Epidermal melanocyte (primary cell): ENCODE measurements around the gene CCDC178.

ENCODE experiments used
- DNase-seq: peaks from one replicate; pipeline ENCODE4 v3.0.0; 2011; ENCODE audit warnings: low spot score; ENCODE audit not compliant: insufficient read length

The CCDC178 gene

DNA sequence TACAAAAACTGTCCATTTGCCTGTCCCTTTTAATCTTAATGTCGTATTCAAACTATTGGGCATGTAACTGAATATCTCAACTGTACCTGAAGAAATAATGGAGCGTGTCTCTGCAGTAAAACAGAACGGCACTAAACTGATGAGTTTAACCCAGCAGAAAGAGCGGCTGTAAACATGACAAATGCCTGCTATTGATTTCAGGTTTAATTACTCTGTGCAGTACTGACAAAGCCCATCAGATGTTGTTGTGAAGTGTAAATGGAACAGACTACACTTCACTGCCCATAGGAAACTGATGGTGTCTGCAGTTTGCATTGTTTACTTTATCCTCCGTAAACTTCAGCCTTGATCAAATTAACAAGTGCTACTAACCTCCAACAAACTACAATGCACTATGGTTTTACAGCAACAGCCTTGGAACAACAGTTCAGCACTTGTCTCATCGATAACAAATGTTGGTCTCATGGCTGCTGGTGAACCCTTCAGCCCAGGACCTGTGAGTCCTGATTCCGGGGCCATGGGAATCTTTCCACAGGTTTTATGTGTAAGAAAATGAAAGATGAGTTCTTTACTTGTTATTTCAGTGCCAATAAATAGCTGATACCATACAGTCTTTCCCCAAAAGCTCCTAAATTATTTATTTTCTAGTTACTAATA lies 316.5 kb downstream of the CCDC178 start:
- no peak for DNase-seq

DNA sequence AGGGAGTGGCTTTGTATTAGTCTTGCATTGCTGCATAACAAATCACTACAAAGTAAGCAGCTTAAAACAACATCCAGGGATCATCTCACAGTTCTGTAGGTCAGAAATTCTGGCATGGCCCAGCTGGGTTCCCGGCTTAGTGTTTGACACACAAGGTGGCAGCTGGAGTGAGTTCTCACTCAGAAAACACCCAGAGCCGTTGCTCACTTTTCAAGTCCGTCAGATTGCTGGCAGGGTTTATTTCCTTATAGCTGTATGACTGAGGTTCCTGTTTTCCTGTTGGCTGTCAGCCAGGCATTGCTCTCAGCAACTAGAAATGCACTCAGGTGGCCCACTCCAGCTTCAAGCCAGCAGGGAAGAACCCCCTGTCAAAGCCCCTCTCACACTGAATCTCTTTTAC lies 324.1 kb downstream of the CCDC178 start:
- DNase-seq, result no peak

DNA sequence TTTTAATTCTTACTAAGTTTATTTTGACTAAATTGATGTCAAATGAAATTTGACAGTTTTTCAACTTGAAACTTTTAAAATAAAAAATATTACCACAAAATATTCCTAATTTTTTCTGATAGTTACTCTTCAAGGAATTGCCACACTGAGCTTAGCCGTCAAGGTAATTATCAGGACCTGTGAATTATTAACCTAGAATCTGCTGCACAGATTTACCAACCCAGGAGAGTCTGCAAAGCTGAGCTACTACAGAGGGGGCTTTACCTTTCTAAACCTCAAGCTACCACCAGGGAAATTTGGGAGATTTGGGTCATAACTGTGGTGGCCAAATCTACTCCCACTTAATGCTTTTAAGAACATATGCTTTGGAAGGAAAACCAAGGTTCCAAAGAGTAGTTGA lies 324.6 kb downstream of the CCDC178 start:
- no peak for DNase-seq

DNA sequence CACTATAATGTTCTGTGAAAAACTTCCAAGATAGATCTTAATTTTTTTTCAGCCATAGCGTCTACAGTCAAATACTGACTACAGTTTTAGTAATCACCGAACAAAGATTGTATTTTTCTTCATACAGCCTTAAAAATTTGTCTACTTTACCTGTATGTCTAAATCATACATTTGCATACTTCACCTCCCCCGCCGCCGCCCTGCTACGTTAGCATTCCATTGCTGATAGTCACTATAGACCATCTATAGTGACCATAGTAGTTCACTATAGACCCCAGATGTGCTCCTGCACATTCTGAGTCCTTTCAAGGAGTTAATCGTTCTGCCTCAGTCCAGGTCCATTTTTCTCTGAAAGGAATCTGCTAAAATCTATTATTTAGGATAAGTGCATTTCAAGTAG lies 325.0 kb downstream of the CCDC178 start:
- DNase-seq, result no peak

DNA sequence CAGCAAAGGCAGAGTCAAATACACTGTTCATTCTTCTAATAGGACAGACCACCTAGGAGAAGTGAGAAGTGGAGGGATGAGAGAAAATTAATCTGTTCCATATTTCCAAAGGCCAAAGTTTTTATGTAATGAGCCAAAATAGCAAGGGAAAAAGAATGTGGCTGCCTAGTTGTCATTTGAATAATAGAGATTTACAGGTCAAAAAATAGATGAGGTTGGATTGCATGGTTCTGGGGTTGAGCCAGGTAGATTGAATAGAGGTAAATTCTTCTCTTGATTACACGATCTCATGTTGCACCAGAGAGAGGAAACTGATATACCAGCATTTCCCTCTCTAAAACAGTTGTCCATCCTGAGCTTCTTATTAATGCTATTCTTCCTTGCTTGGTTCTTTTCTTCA lies 325.8 kb downstream of the CCDC178 start:
- DNase-seq, result no peak

DNA sequence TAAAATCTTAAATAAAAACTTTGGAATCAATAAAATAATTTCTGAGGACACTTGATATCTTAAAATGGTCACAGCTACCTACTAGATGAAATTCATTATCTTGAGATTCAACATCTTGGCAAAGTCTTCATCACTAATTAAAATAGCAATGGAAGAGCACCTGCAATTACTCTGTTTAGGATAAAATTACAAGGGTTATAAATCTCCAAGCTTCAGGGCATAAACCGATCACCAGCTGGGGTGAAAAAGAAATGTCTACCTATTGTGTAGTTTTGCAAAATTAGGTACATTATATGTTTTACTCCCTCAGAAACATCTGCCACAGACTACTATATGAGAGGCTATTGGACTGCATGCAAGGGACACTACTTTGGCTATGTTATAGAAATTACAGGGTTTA lies 327.1 kb downstream of the CCDC178 start:
- no peak for DNase-seq

DNA sequence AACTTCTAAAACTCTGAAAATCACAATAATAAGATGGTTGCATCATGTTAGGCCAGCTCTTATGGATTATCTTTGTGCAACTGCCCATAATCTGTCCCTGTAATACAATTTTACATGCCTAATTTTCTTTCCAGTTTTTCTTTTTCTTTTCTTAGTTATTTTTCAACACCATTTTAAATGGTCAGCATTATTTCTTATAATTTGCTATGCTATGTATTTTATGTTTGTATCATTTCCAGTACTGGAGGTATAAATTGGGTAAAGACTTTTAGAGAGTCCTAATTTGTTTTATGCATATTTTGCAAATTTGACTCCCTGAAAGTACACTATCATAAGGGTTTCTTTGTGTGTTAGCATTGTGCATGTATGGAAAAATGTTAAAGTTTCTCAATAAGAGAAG lies 333.0 kb downstream of the CCDC178 start:
- no peak for DNase-seq

DNA sequence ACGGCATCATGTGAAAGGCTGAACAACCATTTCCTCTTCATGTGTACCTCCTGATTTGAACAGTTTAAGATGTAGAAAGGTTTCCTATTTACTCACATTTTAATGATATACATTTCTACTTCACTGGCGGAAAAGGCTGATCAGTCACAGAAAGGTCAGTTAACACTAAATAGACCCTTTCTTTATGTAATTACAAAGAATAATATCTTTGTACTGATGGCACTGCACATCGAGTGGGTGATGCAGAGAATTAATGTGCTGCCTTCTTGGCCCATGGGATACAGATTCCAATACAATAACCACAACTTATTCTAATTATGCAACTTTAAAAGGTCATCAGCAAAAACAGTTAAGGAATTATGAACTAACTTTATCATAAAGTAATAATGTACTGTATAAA lies 339.2 kb downstream of the CCDC178 start:
- DNase-seq, result no peak

DNA sequence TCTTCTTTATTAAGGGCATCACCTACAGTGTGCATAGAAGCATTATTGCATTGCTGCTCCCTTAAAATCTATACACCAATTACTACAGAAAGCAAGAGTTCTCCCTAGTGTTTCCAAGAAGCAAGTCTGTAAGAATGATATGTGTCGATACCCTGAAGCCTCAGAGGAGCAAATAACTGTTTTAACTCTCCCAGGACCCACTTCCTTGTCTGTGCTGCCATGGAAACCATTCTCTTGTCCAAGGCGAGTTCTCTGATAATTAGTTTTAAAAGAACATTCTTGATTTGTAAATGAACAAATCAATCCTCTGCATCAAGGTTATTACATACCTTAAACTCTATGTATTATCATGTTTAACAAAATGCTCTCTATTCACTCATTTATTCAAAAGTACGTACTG lies 340.9 kb downstream of the CCDC178 start:
- no peak for DNase-seq

DNA sequence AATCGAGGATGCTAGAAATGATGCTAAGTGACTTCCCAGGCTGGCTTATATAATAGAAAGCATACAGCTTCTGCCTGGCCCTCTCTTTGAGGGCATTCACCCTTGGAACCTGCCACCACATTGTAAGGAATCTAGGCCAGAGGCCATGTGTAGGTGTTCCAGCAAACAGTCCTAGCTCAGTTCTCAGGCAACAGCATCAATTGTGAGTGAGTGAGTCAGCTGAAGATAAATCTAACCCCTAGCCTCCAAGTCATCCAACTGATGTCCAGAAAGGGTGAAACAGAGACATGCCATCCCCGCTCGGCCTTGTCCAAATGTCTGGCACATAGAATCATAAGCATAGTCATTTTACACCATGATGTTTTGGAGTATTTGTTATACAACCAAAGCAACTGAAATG lies 343.4 kb downstream of the CCDC178 start:
- no peak for DNase-seq

DNA sequence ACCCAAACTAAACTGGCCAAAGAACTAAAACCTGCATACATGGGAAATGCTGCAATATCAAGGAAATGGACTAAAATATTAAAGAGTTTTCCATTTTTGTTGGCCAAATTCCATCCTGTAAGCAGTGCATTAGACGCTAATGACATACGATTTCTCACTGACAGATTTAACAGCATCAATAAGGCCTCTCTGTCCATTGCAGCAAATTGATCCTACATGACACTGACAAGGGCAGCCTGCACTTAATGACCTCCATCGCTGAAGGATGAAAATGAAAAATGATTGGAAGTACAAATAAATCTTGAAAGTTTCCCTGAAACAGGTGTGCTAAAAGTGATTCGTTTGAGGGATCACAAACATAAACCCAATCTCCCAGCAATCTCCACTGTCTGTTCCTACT lies 350.1 kb downstream of the CCDC178 start:
- DNase-seq, result no peak

DNA sequence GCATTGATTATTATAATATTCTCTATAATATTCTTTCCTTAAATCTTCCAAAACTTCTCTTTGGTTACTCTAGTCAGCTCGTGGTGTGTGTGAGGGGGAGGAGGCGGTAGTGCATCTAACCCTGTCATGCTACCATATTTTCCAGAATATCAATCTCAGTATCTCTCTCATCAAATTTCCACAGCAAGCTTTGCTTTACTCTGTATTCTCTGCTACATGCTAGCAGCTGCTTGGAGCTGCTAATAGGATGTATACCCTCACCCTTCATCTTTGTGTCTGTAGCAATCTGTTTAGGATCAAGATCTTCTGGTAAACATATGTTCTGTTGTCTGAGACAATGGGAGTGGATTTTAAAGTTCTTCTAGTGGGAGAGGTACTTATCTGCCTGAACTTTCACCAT lies 363.9 kb downstream of the CCDC178 start:
- no peak for DNase-seq

DNA sequence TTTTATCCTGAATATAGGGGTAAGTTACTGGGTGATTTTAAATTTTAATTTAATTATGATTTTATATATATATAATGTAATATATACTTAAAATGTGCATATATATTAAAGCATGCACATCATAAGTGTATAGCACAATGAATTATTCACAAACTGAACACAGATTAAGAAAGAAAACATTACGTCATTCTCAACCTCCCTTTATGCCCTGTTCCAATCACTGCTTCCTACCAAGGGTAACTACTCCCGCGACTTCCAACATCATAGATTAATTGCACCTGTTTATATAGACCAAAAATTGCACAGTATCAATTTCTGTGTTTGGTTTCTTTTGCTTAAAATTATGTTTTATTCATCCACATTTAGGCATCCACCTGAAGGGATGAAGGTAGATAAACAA lies 366.4 kb downstream of the CCDC178 start:
- no peak for DNase-seq

DNA sequence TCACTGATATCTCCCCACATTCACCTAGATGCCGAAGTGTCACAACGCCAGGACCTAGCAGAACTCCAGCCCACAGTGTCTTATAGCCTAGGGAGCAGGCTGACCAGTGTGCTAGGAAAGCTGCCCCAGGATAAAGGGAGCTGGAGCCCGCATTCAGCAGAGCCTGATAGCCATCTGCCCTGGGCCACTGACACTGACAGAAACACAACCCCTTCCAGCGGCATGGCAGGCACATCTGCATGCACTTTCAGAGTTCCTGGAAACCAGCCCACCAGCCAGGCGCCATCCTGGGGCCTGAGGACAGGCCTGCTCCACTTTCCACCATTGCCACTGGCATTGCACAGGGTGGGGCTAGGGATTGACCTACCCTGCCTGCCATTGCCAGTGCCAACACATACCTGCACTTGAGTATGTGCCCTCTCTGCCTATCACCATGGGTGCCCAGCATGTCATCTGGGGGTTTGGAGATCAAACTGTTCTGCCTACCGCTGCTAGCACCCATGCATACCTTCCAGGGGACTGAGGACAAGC lies 377.6 kb downstream of the CCDC178 start:
- DNase-seq, result no peak

DNA sequence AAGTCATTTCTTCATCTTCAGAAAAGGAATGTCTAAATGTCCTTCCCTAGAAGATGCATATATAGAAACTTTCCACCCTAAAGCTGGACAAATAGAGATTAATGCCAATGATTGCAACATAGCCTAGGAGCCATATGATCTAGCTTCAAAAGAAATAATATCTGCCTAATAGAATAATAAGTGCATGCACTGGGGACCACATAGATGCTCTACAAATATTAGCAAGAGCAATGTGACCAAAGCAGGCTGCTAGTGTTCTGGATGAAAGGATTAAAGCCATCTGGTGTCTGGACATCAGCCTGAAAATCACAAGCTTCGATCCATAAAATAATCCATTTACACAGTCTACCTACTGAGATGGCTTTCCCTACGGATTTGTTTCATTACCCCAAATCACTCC lies 387.6 kb downstream of the CCDC178 start:
- no peak for DNase-seq

DNA sequence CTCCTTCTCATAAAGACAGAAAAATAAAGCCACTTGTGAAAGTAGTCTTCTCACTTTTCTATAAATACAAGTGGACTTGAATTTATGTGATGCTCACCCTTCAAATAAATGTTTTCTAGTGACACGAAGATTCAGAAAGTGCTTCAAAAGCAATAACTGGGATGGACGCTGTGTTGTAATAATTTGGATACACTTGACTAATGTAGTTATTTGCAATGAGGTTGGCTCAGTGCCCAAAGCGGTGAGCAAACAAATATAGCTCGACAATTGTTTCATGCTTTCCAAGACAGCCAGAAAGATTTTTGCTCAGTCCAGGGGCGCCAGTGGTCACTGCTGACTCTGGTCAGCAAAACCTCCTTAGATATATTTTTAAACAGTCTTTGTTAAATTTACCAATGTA lies 389.1 kb downstream of the CCDC178 start:
- no peak for DNase-seq

DNA sequence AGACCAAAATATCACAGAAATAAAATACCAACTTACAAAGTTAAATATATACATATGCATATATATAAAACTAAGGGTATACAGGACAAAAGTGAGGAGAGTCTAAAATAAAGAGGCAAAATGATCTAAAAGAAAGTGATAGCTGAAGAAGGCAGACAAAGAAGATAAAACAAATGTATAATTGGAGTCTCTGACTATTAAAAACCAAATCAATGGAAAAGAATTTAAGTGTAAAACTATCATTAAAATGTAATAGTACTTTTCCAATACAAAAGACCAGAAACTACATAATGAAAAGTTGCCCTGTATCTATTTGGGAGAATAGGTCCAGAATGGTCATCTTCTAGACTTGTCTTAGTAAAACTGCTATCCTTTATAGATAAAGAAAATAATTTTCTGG lies 400.3 kb downstream of the CCDC178 start:
- DNase-seq, result no peak

DNA sequence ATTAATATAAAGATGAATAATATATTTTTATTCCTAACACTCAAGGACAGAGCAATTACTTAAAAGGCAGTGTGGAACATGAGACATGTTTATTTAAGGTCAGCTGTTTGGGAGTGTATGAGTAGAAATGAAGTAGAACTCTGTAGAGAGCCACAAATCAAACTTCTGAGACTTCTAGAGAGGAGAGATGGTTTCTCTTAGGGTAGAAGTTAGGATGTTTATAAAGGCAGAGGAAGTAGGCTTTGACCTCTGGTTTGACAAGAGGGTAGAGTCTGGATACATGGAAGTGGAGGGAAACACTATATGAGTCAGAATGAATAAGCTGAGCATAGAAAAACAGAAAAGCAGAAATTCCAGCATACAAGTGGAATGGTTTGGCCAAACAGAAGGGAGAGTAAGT lies 405.6 kb downstream of the CCDC178 start:
- no peak for DNase-seq

DNA sequence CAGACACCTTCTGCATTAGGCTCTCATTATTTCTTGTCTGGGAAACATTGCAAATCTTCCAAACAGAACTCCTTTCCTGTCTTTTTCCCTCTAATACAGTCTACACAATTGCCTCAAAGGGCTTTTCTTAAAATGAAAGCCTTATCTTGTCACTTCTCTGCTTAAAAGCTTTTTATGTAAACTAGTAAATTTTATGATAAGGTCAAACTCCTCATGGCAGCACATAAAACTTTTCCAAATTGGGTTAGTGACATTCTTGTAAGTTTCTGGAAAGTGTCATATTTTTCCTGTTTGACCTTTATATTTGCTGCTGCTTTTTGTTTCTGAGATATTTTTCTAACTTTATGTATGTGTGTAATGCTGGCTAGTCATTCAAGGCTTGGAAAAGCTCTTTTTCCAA lies 406.3 kb downstream of the CCDC178 start:
- DNase-seq, result no peak

DNA sequence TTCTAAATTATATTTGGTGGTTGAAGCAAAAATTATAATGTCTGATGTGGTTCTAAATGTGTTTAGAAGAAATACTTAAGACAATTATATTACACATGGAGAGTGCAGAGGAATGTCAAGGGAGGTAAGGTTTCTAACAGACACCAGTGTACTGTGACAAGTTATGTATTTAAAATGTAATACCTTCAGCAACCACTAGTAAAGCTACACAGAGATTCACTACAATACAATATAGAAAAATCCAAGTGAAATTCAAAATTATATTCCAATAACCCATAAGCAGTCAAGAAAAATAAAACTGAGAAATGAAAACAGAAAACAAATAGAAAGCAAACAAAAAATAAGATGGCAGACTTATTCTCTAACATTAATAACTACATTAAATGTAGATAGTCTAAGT lies 418.2 kb downstream of the CCDC178 start:
- DNase-seq, result no peak

DNA sequence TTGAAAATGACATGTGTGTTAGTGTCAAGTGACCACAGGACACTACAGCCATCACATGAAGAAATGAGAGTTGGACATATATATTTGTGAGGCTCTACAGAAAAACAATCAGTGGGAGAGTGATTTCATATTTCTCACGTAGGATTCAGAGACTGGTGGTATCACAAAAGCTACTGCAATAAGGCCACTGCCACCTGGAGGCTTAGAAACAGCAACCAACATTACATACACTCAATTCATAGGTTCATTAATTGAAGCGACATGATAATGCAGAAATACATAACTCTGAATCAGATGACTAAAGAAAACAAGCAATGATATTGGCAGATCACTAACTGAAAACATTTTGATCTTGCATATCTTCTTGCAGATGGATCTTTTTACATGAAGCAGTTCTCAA lies 419.6 kb downstream of the CCDC178 start:
- no peak for DNase-seq

DNA sequence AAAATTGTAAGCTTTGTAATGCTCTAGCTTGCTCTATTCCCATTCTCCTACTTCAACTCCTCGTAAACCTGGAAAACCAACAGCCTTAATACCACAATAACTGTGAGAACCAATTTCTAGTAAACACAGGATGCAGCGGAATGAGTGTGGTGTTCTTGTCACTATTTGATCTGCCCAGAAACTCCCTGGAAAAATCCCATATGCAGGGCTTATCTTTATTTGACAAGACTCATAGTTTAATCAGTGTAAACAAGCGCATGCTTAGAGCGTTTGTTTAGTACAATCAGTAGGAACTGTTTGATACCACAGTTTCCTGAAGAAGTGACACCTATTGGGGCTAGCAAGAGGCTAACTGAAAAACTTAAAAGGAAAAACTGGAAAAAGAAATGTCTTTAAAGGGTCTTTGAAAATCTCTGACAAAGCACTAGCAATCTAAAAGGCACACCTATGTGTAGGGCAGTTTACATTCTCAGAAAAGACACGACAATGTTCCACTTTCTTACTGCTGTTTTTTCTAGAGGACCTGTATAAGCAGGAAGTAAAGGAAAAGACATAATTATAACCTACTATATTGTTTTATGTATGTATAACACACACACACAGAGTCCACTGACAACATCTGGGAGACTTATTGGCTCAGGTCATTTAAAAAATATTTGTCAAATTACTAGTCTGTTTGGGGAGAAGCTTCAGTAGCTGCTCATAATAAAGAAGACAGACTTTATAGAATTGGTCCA lies 426.3 kb downstream of the CCDC178 start:
- no peak for DNase-seq

DNA sequence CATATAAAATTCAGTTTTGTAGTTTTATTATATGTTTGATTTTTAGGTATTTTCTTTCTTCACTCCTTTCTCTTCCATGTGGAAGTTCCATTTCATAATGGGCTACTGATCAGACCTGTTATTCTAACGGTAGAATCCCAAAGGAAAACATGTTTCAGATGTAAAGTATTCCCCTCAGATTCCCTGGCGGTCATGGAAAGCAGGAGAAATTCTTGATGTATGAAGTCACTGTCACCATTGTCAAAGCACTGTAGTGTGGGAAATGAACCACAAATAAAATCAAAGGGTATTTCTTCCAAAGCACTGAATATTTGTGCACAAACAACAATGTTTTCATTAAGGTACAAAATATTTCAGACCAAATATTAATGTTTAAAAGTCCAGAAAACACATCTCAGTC lies 430.4 kb downstream of the CCDC178 start:
- DNase-seq, result no peak
